Activated CD4-positive, alpha-beta T cell treated with anti-CD3 and anti-CD28 coated beads for 4 hours (primary cell): Measurements from ENCODE around the gene PIP5K1A.
"Not testable (repeated sequence)": the region's sequence is repeated elsewhere in the genome, so short reads cannot be mapped to it uniquely, and the experiment has no call there.

Source experiments
- DNase-seq, 2 donors: peaks; one replicate each; pipeline ENCODE4 v3.0.0-alpha.2; 2020

Gene PIP5K1A, protein sequence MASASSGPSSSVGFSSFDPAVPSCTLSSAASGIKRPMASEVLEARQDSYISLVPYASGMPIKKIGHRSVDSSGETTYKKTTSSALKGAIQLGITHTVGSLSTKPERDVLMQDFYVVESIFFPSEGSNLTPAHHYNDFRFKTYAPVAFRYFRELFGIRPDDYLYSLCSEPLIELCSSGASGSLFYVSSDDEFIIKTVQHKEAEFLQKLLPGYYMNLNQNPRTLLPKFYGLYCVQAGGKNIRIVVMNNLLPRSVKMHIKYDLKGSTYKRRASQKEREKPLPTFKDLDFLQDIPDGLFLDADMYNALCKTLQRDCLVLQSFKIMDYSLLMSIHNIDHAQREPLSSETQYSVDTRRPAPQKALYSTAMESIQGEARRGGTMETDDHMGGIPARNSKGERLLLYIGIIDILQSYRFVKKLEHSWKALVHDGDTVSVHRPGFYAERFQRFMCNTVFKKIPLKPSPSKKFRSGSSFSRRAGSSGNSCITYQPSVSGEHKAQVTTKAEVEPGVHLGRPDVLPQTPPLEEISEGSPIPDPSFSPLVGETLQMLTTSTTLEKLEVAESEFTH

GRCh38 chr1:151198254-151199127 is at the start of gene PIP5K1A:
PIP5K1A (plus strand) TSS chr1:151198552; CDS start chr1:151198997, 445 bp downstream.
- DNase-seq = peak; percentile 99

DNA sequence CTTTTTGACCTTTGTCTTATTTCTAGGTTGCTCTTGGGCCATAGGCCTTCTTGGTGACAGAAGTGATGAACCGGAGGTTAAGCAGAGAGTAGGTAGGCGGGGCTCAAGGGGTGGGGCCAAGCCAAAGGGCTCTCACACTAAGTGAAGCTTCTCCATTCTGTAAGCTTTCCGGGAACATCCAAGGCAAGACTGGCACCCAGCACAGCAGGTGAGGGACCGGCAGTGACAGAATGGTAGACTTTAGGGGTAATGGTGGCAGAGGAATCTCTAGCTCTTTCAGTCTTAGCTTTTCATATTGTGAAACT is 41.9 kb upstream of the PIP5K1A start, which contains the start of gene TNFAIP8L2:
Gene TNFAIP8L2 (plus strand): TSS at position 135 of the 305 bp plus-strand sequence. CDS start 2,049 bp downstream, outside the sequence.
- peak; percentile 73 for DNase-seq

GRCh38 chr1:151157067-151157531 is 41.3 kb upstream of the PIP5K1A start:
- DNase-seq = peak; percentile 39 to 40

DNA sequence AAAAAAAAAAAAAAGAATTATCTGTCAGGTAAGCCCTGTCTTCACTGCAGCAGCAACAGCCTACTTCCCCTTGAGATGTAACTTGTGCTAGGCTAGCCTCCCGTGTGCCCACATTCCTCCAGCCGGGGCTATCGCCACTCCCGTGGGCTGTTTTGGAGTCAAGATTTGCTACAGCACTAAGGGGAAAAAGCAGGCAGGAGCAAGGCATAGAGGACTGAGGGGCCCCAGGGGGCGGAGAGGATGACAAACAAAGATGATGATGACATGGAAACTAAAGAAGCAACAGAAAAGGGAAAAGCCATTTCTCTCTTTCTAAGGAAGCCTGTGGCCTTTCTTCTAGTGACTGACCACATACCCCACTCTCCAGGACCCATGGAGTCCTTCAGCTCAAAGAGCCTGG is 40.0 kb upstream of the PIP5K1A start:
- DNase-seq = peak; percentile 29 to 54

GRCh38 chr1:151158751-151159251 is 39.6 kb upstream of the PIP5K1A start:
- DNase-seq = no peak

- no peak for DNase-seq
These were observed 39.0 kb upstream of the PIP5K1A start for GRCh38 chr1:151159373-151159772.

- DNase-seq = no peak
These were observed 33.5 kb upstream of the PIP5K1A start for GRCh38 chr1:151164732-151165280.

DNA sequence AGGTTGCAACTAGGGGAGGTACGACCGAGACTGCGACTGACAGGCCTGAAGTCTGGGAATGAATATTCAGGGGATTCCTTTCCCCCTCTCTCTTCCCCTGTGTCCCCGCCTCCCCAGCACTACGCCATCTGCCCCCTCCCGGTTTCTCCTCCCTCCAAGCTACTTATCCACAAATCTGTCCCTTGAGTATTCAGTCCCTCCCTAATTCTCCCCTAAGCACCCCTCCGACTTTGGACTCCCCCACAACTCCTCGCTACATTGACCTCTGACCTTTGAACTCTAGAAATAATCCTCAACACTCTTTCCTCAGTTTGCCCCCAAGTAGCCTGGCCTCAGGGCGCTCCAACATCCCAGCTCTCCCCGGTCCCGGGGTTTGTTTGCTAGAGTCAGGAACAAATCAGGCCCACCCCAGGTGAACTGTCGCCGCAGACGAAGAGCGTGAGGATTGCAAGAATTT is 33.0 kb upstream of the PIP5K1A start:
- DNase-seq = no peak

- DNase-seq = peak; percentile 94
These were observed 32.4 kb upstream of the PIP5K1A start, which contains the start of the genes LYSMD1 and SCNM1 for GRCh38 chr1:151165738-151166504. LYSMD1 (minus strand) TSS chr1:151165902; CDS start chr1:151165258, 644 bp downstream. SCNM1 (plus strand) TSS chr1:151166144; CDS start chr1:151166153, 9 bp downstream.

GRCh38 chr1:151166505-151166956 is 31.8 kb upstream of the PIP5K1A start:
- no peak for DNase-seq

GRCh38 chr1:151167116-151167515 is 31.2 kb upstream of the PIP5K1A start:
- no peak for DNase-seq

DNA sequence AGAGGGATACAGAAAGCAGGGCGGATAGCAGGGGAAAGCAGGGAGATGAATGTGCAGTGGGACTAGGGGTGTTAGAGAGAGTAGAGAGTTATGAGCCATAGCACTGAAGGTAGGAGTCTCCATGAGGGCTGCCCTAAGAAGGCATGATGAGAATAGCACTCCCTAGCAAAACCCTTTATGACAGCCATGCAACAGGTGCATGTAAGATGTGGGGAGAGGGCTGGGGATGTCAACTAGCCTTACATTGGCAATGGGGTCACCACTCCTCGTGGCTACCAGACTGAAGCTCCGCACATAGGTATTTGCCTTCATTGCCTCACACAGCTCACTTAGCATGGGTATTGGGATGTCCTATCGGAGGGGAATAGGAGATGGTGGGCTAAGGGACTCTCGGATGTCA is 27.2 kb upstream of the PIP5K1A start:
- no peak for DNase-seq

DNA sequence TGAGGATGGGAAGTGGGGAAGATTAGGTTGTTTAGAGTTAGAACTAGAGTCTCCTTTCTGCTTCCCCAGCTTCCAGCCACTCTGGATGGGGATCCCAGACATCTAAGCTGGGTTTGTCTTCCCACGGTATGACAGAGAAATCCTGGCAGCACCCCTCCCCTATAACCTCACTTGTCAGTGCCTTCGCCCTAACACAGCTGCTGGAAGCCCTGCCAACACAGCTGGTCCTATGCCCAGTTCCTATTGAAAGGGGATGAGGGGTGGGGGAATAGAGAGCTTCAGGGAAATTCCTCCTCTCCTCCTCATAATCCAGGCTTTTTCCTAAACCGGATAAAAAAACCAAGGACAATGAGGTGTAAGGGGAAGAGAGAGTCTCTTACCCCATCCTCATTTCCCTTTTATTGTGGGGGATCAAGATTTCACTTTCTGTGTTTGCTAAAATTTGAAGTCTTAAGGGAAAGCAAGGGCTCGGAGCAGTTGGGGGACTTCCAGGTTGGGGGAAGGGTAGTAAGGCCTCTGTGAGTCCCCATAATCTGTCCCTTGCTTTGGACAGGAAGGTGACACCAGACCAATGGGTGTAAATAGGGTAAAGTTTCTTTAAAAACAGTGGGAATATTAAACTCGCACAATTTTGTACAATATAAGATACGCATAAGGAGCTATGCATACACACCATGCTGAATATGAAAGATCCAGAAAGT is 23.2 kb upstream of the PIP5K1A start:
- no peak for DNase-seq

- no peak for DNase-seq
These were observed 22.5 kb upstream of the PIP5K1A start, which contains the start of gene TMOD4 for GRCh38 chr1:151175863-151176262. TMOD4 (minus strand) TSS chr1:151175981; CDS start chr1:151174875, 1,106 bp downstream.

DNA sequence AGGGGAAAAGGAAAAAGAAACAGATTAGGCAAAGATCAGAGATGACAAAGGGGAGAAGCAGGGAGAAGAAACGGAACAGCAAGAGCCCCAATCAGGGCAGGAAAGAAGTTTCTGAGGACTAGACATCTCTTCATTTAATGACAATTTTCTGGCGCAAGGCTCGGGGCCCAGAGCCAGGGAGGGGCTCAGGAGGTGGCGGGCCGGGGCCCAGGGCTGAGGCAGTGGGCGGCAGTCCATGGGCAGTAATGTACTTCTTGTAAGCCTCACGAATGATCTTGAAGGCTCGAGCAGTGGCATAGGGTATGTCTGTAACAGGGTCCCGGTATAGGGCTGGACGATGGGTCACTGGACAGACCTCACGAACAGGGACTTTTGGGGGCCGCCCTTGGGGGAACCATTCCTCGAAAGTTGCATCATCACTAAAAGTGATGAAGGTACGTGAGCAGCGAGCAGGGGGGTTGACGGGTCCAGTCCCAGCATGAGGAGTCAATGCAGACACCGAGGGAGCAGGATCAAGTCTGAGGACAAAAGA is 21.8 kb upstream of the PIP5K1A start:
- no peak for DNase-seq

DNA sequence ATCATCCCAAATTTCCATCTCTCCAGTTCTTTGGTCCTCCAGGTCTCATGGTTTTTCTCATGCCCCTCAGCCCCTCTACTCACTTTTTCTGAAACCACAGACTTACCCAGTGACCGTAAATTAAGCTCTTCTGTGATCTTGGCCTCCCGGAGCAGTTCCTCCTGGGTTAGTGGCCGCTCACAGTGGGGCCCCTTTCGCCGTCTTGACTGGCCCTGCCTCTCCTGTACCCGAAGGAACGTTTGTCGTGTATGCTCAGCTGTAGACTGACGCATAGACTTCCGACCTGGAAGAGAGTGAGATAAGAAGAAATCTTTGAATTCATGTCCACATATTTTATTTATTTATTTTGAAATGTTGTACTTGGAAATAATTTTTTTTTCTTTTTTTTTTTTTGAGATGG is 14.1 kb upstream of the PIP5K1A start:
- DNase-seq = no peak

DNA sequence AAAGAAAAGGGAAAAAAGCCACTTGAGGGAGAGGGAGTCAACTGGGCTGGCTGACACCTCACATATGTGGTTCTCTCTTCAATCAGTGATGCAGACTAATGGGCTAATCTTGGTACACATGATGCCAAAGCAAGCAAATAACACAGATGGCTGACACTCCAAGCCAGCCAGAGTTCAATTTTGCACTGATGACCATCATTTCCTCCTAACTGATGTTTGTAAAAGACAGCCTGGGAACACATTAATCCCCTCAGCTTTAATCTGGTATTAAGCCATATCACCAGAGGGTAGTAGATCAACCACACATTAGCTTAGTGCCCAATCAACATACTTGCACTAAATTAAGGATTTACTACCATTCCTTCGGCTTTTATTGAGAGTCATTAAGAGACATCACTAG is 11.1 kb upstream of the PIP5K1A start:
- no peak for DNase-seq

DNA sequence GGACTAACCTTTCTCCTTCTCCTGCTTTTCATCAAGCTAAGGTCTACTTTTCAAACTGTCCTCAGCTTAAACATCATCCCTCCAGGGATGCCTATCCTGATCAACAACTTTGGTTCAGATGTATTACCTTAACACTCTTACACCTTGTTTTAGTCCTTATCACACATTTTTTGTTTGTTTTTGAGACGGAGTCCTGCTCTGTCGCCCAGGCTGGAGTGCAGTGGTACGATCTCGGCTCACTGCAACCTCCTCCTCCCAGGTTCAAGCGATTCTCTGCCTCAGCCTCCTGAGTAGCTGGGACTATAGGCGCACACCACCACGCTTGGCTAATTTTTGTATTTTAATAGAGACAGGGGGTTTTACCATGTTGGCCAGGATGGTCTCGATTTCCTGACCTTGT is 9.7 kb upstream of the PIP5K1A start:
- not testable (repeated sequence) for DNase-seq

DNA sequence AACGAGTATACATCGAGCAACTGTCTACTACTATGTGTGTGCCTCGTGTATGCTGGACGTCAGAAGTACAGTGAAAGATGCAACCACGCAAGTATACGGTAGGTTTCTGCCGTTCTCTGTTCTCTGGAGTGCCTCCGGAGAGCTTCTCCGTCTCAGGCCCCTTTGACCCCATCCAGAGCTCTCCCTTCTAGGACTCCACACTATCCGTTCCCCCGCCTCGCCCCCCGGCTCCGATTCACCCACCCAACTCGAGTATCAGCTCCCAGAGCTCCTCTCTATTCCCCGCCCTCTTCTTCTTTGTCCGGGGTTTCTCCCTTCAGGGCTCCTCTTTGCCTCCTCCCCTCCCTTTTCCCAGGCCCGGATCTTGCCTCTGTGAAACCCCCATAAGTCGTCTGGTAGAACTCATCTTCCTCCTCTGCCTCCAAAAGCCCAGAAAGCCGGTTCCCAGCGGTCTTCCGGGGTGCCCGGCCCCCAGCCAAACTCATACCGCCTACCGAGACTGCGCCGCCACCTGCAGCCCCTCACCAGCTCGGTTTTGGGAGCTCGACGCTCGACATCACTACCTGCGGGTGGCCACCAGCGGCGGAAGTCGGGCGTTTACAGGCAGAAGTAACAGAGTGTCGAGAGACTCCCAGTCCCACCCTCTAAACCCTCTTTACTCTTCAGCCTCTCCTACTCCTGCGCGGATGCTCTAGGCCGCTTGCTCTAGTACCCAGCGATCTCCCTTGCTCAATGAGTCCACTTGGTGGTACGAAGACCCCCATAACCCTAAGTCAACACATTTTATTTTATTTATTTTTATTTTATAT is 8.5 kb upstream of the PIP5K1A start, which contains the start of gene VPS72:
Gene VPS72 (minus strand): TSS at position 561 of the 809 bp plus-strand sequence. CDS start 76 bp downstream, at position 485.
- DNase-seq = peak; percentile 79 to 84
